Islet precursor cell (in vitro differentiated cells): ENCODE measurements around the gene RASSF7.
A peak's percentile ranks its signal among the peaks of the same experiment; 100 is the strongest.
"Not testable (repeated sequence)": the region's sequence is repeated elsewhere in the genome, so short reads cannot be mapped to it uniquely, and the experiment has no call there.

Experiments
- DNase-seq: peaks from one replicate; pipeline ENCODE4 v3.0.0-alpha.2; 2018

RASSF7 gene

GRCh38 chr11:567629-568292 lies 7.0 kb downstream of the RASSF7 start:
- DNase-seq, result peak; percentile 76

- DNase-seq, result peak; percentile 98
These were observed 7.8 kb downstream of the RASSF7 start for GRCh38 chr11:568306-569157.

- no peak for DNase-seq
These were observed 8.6 kb downstream of the RASSF7 start for GRCh38 chr11:569158-569885.

- DNase-seq, result no peak
These were observed 11.0 kb downstream of the RASSF7 start for GRCh38 chr11:571802-572185.

GRCh38 chr11:573146-573759 lies 12.5 kb downstream of the RASSF7 start:
- DNase-seq, result no peak

- DNase-seq, result not testable (repeated sequence)
These were observed 13.3 kb downstream of the RASSF7 start for GRCh38 chr11:574031-574570.

GRCh38 chr11:574632-575312 lies 14.0 kb downstream of the RASSF7 start:
- DNase-seq, result no peak

- no peak for DNase-seq
These were observed 14.7 kb downstream of the RASSF7 start for GRCh38 chr11:575313-575995.

- peak; percentile 97 for DNase-seq
These were observed 15.4 kb downstream of the RASSF7 start, which contains the start of gene PHRF1 for GRCh38 chr11:575996-576768. Gene PHRF1, plus strand, starts transcription at chr11:576470. Its CDS starts 5,043 bp downstream, at chr11:581513.

- DNase-seq, result no peak
These were observed 16.2 kb downstream of the RASSF7 start for GRCh38 chr11:576811-577610.

- no peak for DNase-seq
These were observed 16.8 kb downstream of the RASSF7 start for GRCh38 chr11:577611-577894.

GRCh38 chr11:578276-579035 lies 17.7 kb downstream of the RASSF7 start:
- DNase-seq, result no peak

GRCh38 chr11:579830-580601 lies 19.2 kb downstream of the RASSF7 start:
- no peak for DNase-seq

- DNase-seq, result no peak
These were observed 20.6 kb downstream of the RASSF7 start for GRCh38 chr11:581342-581741.

GRCh38 chr11:581752-582151 lies 21.0 kb downstream of the RASSF7 start:
- no peak for DNase-seq

GRCh38 chr11:584287-584686 lies 23.5 kb downstream of the RASSF7 start:
- DNase-seq, result no peak

- no peak for DNase-seq
These were observed 25.9 kb downstream of the RASSF7 start for GRCh38 chr11:586376-587316.
